T-helper 22 cell (primary cell): ENCODE data around the gene UNC93B1.
"Not testable (repeated sequence)": the region's sequence is repeated elsewhere in the genome, so short reads cannot be mapped to it uniquely, and the experiment has no call there.

Source experiments
- DNase-seq: peaks from one replicate; pipeline ENCODE4 v3.0.0-alpha.2; 2020; ENCODE audit warnings: low read depth

Gene UNC93B1

GRCh38 chr11:68009391-68010089 is 5.6 kb upstream of the UNC93B1 start:
- no peak for DNase-seq

- DNase-seq: no peak
Measured at GRCh38 chr11:68008381-68009337, 4.8 kb upstream of the UNC93B1 start.

GRCh38 chr11:68007498-68008380 is 3.8 kb upstream of the UNC93B1 start:
- DNase-seq: no peak

- no peak for DNase-seq
Measured at GRCh38 chr11:68006606-68007166, 2.8 kb upstream of the UNC93B1 start.

- no peak for DNase-seq
Measured at GRCh38 chr11:68004551-68005335, 846 bp upstream of the UNC93B1 start.

- DNase-seq: peak; percentile 25
Measured at GRCh38 chr11:68002938-68003845, 705 bp downstream of the UNC93B1 start.

GRCh38 chr11:68002575-68002937 is 1.3 kb downstream of the UNC93B1 start:
- no peak for DNase-seq

- no peak for DNase-seq
Measured at GRCh38 chr11:67999704-68000103, 4.2 kb downstream of the UNC93B1 start.

- DNase-seq: no peak
Measured at GRCh38 chr11:67999201-67999629, 4.7 kb downstream of the UNC93B1 start.

- DNase-seq: no peak
Measured at GRCh38 chr11:67998150-67999045, 5.5 kb downstream of the UNC93B1 start.

- DNase-seq: no peak
Measured at GRCh38 chr11:67997475-67997921, 6.4 kb downstream of the UNC93B1 start.

- no peak for DNase-seq
Measured at GRCh38 chr11:67996622-67997474, 7.0 kb downstream of the UNC93B1 start.

GRCh38 chr11:67996051-67996450 is 7.8 kb downstream of the UNC93B1 start:
- no peak for DNase-seq

GRCh38 chr11:67995579-67995978 is 8.3 kb downstream of the UNC93B1 start:
- not testable (repeated sequence) for DNase-seq

- not testable (repeated sequence) for DNase-seq
Measured at GRCh38 chr11:67995129-67995528, 8.8 kb downstream of the UNC93B1 start.

GRCh38 chr11:67994387-67994786 is 9.5 kb downstream of the UNC93B1 start:
- DNase-seq: not testable (repeated sequence)

GRCh38 chr11:67993821-67994220 is 10.1 kb downstream of the UNC93B1 start:
- DNase-seq: not testable (repeated sequence)
